ENCODE data around the gene CNTN4. TPM values are rescaled to one million over a fixed set of nuclear protein-coding genes. Genes with fewer than 3 reads are reported as not detected.

CNTN4 gene
- total RNA-seq, 1 donor from 2014 or later = 22.1 TPM

GRCh38 chr3:3084890-3085289, 986.2 kb downstream of the CNTN4 start:
- intact Hi-C loops (cut with DNase I) = no loop called here
- DNase-seq (ENCODE audit: extremely low spot score in 2 of 2) = no peak
- Histone ChIP-seq H3K27ac (no peak overlapping the region), H3K36me3 (no peaks in the 10 kb centered on the region), H3K4me3 (no peak overlapping the region), H3K9me3 (no peaks in the 10 kb centered on the region), H3K4me1 (no peaks in the 10 kb centered on the region), H3K27me3 (no peaks in the 10 kb centered on the region)
- TF ChIP-seq, protein P1, sequence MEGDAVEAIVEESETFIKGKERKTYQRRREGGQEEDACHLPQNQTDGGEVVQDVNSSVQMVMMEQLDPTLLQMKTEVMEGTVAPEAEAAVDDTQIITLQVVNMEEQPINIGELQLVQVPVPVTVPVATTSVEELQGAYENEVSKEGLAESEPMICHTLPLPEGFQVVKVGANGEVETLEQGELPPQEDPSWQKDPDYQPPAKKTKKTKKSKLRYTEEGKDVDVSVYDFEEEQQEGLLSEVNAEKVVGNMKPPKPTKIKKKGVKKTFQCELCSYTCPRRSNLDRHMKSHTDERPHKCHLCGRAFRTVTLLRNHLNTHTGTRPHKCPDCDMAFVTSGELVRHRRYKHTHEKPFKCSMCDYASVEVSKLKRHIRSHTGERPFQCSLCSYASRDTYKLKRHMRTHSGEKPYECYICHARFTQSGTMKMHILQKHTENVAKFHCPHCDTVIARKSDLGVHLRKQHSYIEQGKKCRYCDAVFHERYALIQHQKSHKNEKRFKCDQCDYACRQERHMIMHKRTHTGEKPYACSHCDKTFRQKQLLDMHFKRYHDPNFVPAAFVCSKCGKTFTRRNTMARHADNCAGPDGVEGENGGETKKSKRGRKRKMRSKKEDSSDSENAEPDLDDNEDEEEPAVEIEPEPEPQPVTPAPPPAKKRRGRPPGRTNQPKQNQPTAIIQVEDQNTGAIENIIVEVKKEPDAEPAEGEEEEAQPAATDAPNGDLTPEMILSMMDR (IDR thresholded peaks at IDR 0.05) = no peak
- TF ChIP-seq POLR2A (IDR thresholded peaks at IDR 0.05) (no peak), POLR2AphosphoS5 (IDR thresholded peaks at IDR 0.05; ENCODE audit: insufficient read depth in 1 of 2, low read depth in 1 of 2) (no peak)

DNA sequence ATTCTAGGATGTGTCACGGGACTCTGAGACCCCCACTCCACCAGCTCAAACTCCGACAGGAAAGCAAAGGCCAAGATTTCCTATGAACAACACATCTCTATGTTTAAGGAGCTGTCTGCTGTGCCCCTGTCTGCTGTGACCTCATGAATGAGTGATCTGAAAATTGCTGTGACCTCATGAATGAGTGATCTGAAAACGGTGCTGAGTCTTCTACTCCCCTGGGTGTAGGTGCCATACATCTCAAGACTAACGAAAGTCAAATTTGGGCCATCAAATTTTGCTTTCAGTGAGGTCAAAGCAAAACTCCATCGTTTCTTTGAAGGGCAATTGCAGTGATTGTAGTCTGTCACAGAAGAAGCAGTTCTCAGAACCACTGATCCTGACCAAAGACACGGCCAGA, 987.1 kb downstream of the CNTN4 start:
- intact Hi-C loops (cut with DNase I) = no loop called here
- no peak for DNase-seq (ENCODE audit: extremely low spot score in 2 of 2)
- Histone ChIP-seq H3K4me1 (no peaks in the 10 kb centered on the region), H3K27ac (no peak overlapping the region), H3K9me3 (no peaks in the 10 kb centered on the region), H3K36me3 (no peaks in the 10 kb centered on the region), H3K4me3 (no peak overlapping the region), H3K27me3 (no peaks in the 10 kb centered on the region)
- no peak for TF ChIP-seq POLR2AphosphoS5 (IDR thresholded peaks at IDR 0.05; ENCODE audit: insufficient read depth in 1 of 2, low read depth in 1 of 2)
- TF ChIP-seq, protein P1 (IDR thresholded peaks at IDR 0.05) = no peak
- no peak for TF ChIP-seq POLR2A (IDR thresholded peaks at IDR 0.05)

GRCh38 chr3:3086239-3086638, 987.6 kb downstream of the CNTN4 start:
- Histone ChIP-seq H3K9me3 (no peaks in the 10 kb centered on the region), H3K27me3 (no peaks in the 10 kb centered on the region), H3K27ac (no peak overlapping the region), H3K4me1 (no peaks in the 10 kb centered on the region), H3K4me3 (no peak overlapping the region), H3K36me3 (no peaks in the 10 kb centered on the region)
- no peak for DNase-seq (ENCODE audit: extremely low spot score in 2 of 2)
- intact Hi-C loops (cut with DNase I) = no loop called here
- TF ChIP-seq, protein P1 (IDR thresholded peaks at IDR 0.05) = no peak
- TF ChIP-seq POLR2A (IDR thresholded peaks at IDR 0.05) (no peak), POLR2AphosphoS5 (IDR thresholded peaks at IDR 0.05; ENCODE audit: insufficient read depth in 1 of 2, low read depth in 1 of 2) (no peak)

DNA sequence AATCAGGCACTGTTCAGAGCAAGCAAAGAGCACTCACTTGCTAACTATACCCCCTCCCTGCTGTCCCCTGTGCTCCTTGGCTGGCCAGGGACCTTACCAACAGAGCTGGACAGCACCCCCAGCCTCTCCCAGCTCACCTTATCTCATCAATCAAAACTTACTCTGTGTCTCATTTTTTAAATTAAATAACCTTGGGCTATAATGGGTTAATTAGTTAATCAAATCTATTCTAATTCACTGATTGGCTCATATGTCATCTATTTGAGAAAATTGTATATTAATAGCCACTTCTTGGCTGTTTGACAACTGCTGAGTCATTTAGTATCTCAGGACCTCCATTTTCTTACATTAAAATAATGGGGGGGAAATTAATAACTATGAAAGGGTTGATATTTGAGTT, 988.6 kb downstream of the CNTN4 start:
- Histone ChIP-seq H3K27ac (no peak overlapping the region), H3K4me1 (no peaks in the 10 kb centered on the region), H3K27me3 (no peaks in the 10 kb centered on the region), H3K36me3 (no peaks in the 10 kb centered on the region), H3K4me3 (no peak overlapping the region), H3K9me3 (no peaks in the 10 kb centered on the region)
- TF ChIP-seq, protein P1 (IDR thresholded peaks at IDR 0.05) = no peak
- no peak for TF ChIP-seq POLR2A (IDR thresholded peaks at IDR 0.05)
- TF ChIP-seq POLR2AphosphoS5 (IDR thresholded peaks at IDR 0.05; ENCODE audit: insufficient read depth in 1 of 2, low read depth in 1 of 2) = no peak
- intact Hi-C loops (cut with DNase I) = no loop called here
- no peak for DNase-seq (ENCODE audit: extremely low spot score in 2 of 2)

DNA sequence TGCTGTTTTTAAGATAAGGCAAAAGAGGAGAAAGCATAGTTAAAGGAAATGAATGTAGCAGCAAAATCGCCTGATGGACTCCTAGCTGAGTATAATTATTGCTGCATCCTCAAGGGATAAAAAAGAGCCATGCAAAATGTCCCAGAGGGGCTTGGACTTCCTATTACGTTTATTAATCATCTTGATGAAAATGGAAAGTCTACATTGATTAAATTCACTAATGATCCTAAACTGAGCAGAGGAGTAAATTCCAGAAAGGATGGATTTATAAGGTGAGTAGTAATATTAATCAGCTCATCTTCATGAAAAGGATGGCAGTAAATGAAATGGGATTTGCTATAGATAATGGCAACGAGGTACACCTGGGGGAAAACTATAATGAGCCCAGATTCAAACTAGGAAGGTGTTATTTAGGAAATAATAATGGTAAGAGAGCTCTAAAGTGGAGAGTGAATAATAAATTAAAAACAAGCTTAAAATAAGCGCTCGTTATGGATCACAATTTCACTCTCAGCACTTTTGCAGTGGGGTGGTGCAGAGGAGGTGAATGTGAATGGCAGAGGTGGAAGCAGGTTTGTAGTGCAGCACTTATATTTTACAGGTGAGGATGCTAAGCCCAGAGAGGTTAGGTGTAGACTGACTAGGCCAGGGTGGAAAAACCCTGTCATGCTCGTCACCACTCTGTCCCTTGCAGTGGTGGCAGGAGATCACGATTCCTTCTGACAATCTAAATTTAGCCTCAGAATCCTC, 989.2 kb downstream of the CNTN4 start:
- TF ChIP-seq, protein P1 (IDR thresholded peaks at IDR 0.05) = no peak
- no peak for TF ChIP-seq POLR2AphosphoS5 (IDR thresholded peaks at IDR 0.05; ENCODE audit: insufficient read depth in 1 of 2, low read depth in 1 of 2)
- TF ChIP-seq POLR2A (IDR thresholded peaks at IDR 0.05) = no peak
- Histone ChIP-seq H3K4me3 (no peak overlapping the region), H3K27ac (no peak overlapping the region), H3K36me3 (no peaks in the 10 kb centered on the region), H3K9me3 (no peaks in the 10 kb centered on the region), H3K27me3 (no peaks in the 10 kb centered on the region), H3K4me1 (no peaks in the 10 kb centered on the region)
- DNase-seq (ENCODE audit: extremely low spot score in 2 of 2) = no peak
- intact Hi-C loops (cut with DNase I) = no loop called here

Data from vagina (tissue), 2 donors.